K562 (cell line): ENCODE data around the gene SLC7A6OS. TPM values are rescaled to one million over a fixed set of nuclear protein-coding genes. Genes with fewer than 3 reads are reported as not detected.

ENCODE experiments used
- ATF7 ChIP-seq: fragments of 450-650 bp; IDR thresholded peaks from 2 replicates; pipeline ENCODE4 v1.7.1; 2014; ENCODE audit warnings: mild to moderate bottlenecking, moderate library complexity
- BHLHE40 ChIP-seq: IDR thresholded peaks from 2 replicates; pipeline ENCODE4 v1.6.1; 2011; ENCODE audit warnings: low read length, improper control_type of control experiment
- CAMTA2 ChIP-seq: fragments of 250-450 bp; sonication (Bioruptor Pico); conservative IDR thresholded peaks from 2 replicates; pipeline ENCODE4 v1.5.1; 2022
- DNMT1 ChIP-seq: fragments of 450-650 bp; IDR thresholded peaks from 2 replicates; pipeline ENCODE4 v1.6.1; 2016; ENCODE audit warnings: antibody characterized with exemption, mild to moderate bottlenecking
- E2F3 ChIP-seq: fragments of 250-450 bp; sonication (Bioruptor Pico); IDR thresholded peaks from 2 replicates; pipeline ENCODE4 v1.4.0; 2020; ENCODE audit warnings: mild to moderate bottlenecking
- HMGN3 ChIP-seq: IDR thresholded peaks from 2 replicates; pipeline ENCODE4 v1.6.1; 2011; ENCODE audit warnings: borderline replicate concordance, low read depth, mild to moderate bottlenecking, mixed read lengths, low read length; ENCODE audit not compliant: insufficient read length; ENCODE audit errors: extremely low read depth
- JUND ChIP-seq, 2 experiments: IDR thresholded peaks; 2 replicates in 1 of 2; 3 replicates in 1 of 2; pipeline ENCODE4 v1.6.1; 2011; ENCODE audit warnings: borderline replicate concordance in 2 of 2, low read depth in 2 of 2, low read length in 2 of 2, improper control_type of control experiment in 1 of 2, missing biosample characterization in 1 of 2, missing genetic modification characterization in 1 of 2, missing genetic modification reagents in 1 of 2
- KAT7 ChIP-seq: sonication (generic); formaldehyde crosslinking; IDR thresholded peaks from 2 replicates; pipeline ENCODE4 v1.8.0; 2022; ENCODE audit warnings: missing genetic modification reagents, mild to moderate bottlenecking, borderline replicate concordance
- NFRKB ChIP-seq: fragments of 450-650 bp; IDR thresholded peaks from 2 replicates; pipeline ENCODE4 v1.6.1; 2016; ENCODE audit warnings: low read depth
- POLR2AphosphoS5 ChIP-seq: IDR thresholded peaks from 2 replicates; pipeline ENCODE4 v1.6.1; 2011; ENCODE audit warnings: mild to moderate bottlenecking, low read depth, low read length, moderate library complexity; ENCODE audit not compliant: control insufficient read depth, insufficient read depth
- RAD21 ChIP-seq, 2 experiments: fragments of 250-450 bp in 1 of 2; fragments of 450-650 bp in 1 of 2; sonication (Bioruptor Pico) in 1 of 2; formaldehyde crosslinking in 1 of 2; IDR thresholded peaks in 1 of 2; conservative IDR thresholded peaks in 1 of 2; 2 replicates each; pipeline versions ENCODE4 v1.4.0 to v1.8.0; 2020 to 2022; ENCODE audit warnings: mild to moderate bottlenecking in 2 of 2, moderate library complexity in 1 of 2
- SPI1 ChIP-seq: IDR thresholded peaks from 2 replicates; pipeline ENCODE4 v1.6.1; 2011; ENCODE audit warnings: low read depth, low read length, control low read depth, borderline replicate concordance
- TAF1 ChIP-seq: IDR thresholded peaks from 2 replicates; pipeline ENCODE4 v1.6.1; 2011; ENCODE audit warnings: mild to moderate bottlenecking, low read length, moderate library complexity; ENCODE audit not compliant: insufficient read depth, control insufficient read depth, severe bottlenecking; ENCODE audit errors: extremely low read depth
- TEAD4 ChIP-seq, 2 experiments: sonication (generic) in 1 of 2; formaldehyde crosslinking in 1 of 2; IDR thresholded peaks; 2 replicates each; pipeline versions ENCODE4 v1.6.1 to v1.8.0; 2012 to 2022; ENCODE audit warnings: borderline replicate concordance in 1 of 2, inconsistent platforms in 1 of 2, low read length in 1 of 2, mild to moderate bottlenecking in 1 of 2, missing genetic modification reagents in 1 of 2
- TGIF2 ChIP-seq: sonication (generic); formaldehyde crosslinking; IDR thresholded peaks from 2 replicates; pipeline ENCODE4 v1.8.1; 2022; ENCODE audit warnings: mild to moderate bottlenecking, missing genetic modification reagents, moderate library complexity
- U2AF1 ChIP-seq: fragments of 200-400 bp; formaldehyde crosslinking; optimal IDR thresholded peaks from 2 replicates; pipeline ENCODE3; 2017; ENCODE audit warnings: mild to moderate bottlenecking, low read depth, low read length, moderate library complexity
- ZNF121 ChIP-seq: sonication (generic); formaldehyde crosslinking; conservative IDR thresholded peaks from 2 replicates; pipeline ENCODE4 v1.8.0; 2022; ENCODE audit warnings: missing genetic modification reagents
- ZNF224 ChIP-seq: sonication (generic); formaldehyde crosslinking; IDR thresholded peaks from 2 replicates; pipeline ENCODE4 v1.8.0; 2022; ENCODE audit warnings: mild to moderate bottlenecking, missing genetic modification reagents
- ZNF253 ChIP-seq: fragments of 250-450 bp; sonication (Bioruptor Pico); conservative IDR thresholded peaks from 2 replicates; pipeline ENCODE4 v1.6.1; 2021; ENCODE audit warnings: mild to moderate bottlenecking
- ZNF764 ChIP-seq: fragments of 250-450 bp; sonication (Bioruptor Pico); IDR thresholded peaks from 2 replicates; pipeline ENCODE4 v1.4.0; 2020; ENCODE audit warnings: low read depth, mild to moderate bottlenecking, moderate library complexity
- polyA plus RNA-seq, 8 experiments: library from polyadenylated mRNA; depleted of rRNA in 4 of 8; stranded (reverse) in 5 of 8; unstranded in 3 of 8; fragments of >200 nt; fragmentation: Nextera tagmentation in 2 of 8; fragmentation: Illumina TruSeq in 1 of 8; extraction: Ambion mirVana in 2 of 8; extraction: Trizol in 1 of 8; gene quantifications; 2 replicates each; pipeline versions ENCODE4 v1.2.1 to v1.2.3, GENCODE V29; 2011 to 2014; ENCODE audit warnings: inconsistent platforms in 1 of 8, missing spikeins in 1 of 8
- total RNA-seq, 7 experiments: library from RNA; depleted of rRNA in 6 of 7; stranded (reverse); fragments of >200 nt in 6 of 7; fragmentation: Illumina TruSeq in 2 of 7; extraction: Trizol in 2 of 7; gene quantifications; 2 replicates each; pipeline versions ENCODE4 v1.2.1 to v1.2.3, GENCODE V29; 2011 to 2021; ENCODE audit warnings: low replicate concordance in 1 of 7
- TF ChIP-seq, protein P1 (sequence below): fragments of 450-650 bp; IDR thresholded peaks from 2 replicates; pipeline ENCODE4 v1.7.1; 2018; ENCODE audit warnings: mild to moderate bottlenecking, low read depth; ENCODE audit not compliant: partially characterized antibody
- TF ChIP-seq, protein P2 (sequence below): sonication (generic); formaldehyde crosslinking; IDR thresholded peaks from 2 replicates; pipeline ENCODE4 v1.8.0; 2022; ENCODE audit warnings: mild to moderate bottlenecking, missing genetic modification reagents

SLC7A6OS gene
- total and polyA plus RNA-seq, 9 of the 15 experiments (the other 6 are each of a cell fraction or from before 2014, with no cell fraction given): 2.7 to 23.6 (median 17.2) TPM

DNA sequence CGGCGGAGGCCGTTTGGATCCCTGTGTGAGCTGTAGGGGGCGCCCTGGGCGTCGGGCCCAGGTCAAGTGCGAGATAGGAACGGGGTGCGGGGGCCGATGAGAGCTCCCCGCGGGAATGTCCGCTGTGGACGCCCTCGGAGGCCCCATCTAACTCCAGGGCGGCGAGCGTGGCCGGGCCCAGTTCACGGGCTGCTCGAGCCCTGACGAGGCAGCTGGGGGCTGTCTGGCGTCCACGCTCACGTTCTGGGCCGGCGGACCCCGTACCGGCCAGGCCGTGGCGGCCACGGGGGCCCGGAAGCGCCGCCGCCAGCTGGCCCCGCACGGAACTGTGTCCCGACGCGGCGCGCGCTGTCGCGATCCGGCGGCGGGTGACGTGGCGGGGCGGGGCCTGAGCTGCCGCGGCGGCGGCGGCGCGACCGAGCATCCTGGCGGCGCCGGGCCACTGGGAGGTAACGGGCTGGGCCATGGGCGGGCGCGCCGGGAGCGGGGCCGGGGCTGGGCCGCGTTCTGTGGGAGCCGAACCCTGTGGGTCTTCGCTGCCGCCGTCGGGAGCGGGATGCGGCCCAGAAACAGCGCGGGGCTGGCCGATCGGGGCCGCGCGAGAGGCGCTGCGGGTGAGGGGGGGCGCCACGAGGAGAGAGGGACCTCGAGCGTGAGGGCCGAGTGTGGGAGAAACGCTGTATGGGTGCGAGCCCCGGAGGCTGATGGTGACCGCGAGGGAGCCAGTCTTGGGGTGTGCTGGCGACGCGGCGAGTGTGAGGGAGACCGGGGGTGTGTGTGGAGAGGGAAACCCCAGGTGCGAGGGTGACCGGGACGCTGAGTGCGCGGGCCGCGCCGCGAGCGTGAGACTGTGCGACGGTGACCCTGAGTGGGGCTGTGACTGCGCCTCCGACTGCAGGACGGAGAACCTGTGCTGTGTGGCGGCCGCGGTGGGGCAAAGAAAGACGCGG, 46.3 kb downstream of the SLC7A6OS start, which contains the start of gene SLC7A6 (continued):
- peak; percentile 90 for TF ChIP-seq ATF7
- TF ChIP-seq ZNF121 (CRISPR knock-in tag): 0 out of 2 replicates have a peak, but pooled peaks have one; percentile 28
- peak; percentile 23; the same call in 1 of the 2 replicates for TF ChIP-seq TEAD4 (IDR thresholded peaks at IDR 0.05; ENCODE audit: low read length)
- no peak for TF ChIP-seq TEAD4 (CRISPR knock-in tag; IDR thresholded peaks at IDR 0.05; ENCODE audit: borderline replicate concordance)
- TF ChIP-seq, protein P1, sequence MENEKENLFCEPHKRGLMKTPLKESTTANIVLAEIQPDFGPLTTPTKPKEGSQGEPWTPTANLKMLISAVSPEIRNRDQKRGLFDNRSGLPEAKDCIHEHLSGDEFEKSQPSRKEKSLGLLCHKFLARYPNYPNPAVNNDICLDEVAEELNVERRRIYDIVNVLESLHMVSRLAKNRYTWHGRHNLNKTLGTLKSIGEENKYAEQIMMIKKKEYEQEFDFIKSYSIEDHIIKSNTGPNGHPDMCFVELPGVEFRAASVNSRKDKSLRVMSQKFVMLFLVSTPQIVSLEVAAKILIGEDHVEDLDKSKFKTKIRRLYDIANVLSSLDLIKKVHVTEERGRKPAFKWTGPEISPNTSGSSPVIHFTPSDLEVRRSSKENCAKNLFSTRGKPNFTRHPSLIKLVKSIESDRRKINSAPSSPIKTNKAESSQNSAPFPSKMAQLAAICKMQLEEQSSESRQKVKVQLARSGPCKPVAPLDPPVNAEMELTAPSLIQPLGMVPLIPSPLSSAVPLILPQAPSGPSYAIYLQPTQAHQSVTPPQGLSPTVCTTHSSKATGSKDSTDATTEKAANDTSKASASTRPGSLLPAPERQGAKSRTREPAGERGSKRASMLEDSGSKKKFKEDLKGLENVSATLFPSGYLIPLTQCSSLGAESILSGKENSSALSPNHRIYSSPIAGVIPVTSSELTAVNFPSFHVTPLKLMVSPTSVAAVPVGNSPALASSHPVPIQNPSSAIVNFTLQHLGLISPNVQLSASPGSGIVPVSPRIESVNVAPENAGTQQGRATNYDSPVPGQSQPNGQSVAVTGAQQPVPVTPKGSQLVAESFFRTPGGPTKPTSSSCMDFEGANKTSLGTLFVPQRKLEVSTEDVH: peak; percentile 54
- no peak for TF ChIP-seq ZNF253 (CRISPR knock-in tag)
- TF ChIP-seq, protein P2, sequence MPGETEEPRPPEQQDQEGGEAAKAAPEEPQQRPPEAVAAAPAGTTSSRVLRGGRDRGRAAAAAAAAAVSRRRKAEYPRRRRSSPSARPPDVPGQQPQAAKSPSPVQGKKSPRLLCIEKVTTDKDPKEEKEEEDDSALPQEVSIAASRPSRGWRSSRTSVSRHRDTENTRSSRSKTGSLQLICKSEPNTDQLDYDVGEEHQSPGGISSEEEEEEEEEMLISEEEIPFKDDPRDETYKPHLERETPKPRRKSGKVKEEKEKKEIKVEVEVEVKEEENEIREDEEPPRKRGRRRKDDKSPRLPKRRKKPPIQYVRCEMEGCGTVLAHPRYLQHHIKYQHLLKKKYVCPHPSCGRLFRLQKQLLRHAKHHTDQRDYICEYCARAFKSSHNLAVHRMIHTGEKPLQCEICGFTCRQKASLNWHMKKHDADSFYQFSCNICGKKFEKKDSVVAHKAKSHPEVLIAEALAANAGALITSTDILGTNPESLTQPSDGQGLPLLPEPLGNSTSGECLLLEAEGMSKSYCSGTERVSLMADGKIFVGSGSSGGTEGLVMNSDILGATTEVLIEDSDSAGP (CRISPR knock-in tag): no peak
- TF ChIP-seq ZNF764 (CRISPR knock-in tag): no peak
- TF ChIP-seq BHLHE40: peak; percentile 55; the same call in 1 of the 2 replicates
- peak; percentile 29 for TF ChIP-seq POLR2AphosphoS5
- peak; percentile 49 for TF ChIP-seq TAF1
- no peak; the same call in 1 of the 2 replicates for TF ChIP-seq KAT7 (CRISPR knock-in tag)
- TF ChIP-seq RAD21 (CRISPR knock-in tag; conservative IDR thresholded peaks at IDR 0.05 in 1 of 2, IDR thresholded peaks at IDR 0.05 in 1 of 2): peak; percentile 46 to 68
- TF ChIP-seq HMGN3: peak; percentile 25
- peak; percentile 74; the same call in 1 of the 2 replicates for TF ChIP-seq ZNF224
- TF ChIP-seq JUND (IDR thresholded peaks at IDR 0.05; ENCODE audit: borderline replicate concordance, low read depth, low read length): peak; percentile 21; the same call in 1 of the 2 replicates
- peak; percentile 21; the same call in 1 of the 3 replicates for TF ChIP-seq JUND (tag; IDR thresholded peaks at IDR 0.05; ENCODE audit: borderline replicate concordance, low read depth, low read length)
- no peak for TF ChIP-seq CAMTA2 (CRISPR knock-in tag)
- no peak for TF ChIP-seq NFRKB
- TF ChIP-seq DNMT1: no peak
- TF ChIP-seq E2F3 (CRISPR knock-in tag): 0 out of 2 replicates have a peak, but pooled peaks have one; percentile 55
- 0 out of 2 replicates have a peak, but pooled peaks have one; percentile 17 for TF ChIP-seq TGIF2 (CRISPR knock-in tag)
- no peak for TF ChIP-seq SPI1
- peak; percentile 43 for TF ChIP-seq U2AF1
